K562 (cell line): ENCODE measurements around the gene DHDDS.

Experiments
- CBX1 ChIP-seq: sonication (generic); IDR thresholded peaks from 2 replicates; pipeline ENCODE4 v1.6.1; 2016; ENCODE audit warnings: antibody characterized with exemption, low read depth, mild to moderate bottlenecking
- E2F1 ChIP-seq: sonication (generic); formaldehyde crosslinking; IDR thresholded peaks from 2 replicates; pipeline ENCODE4 v1.8.1; 2023; ENCODE audit warnings: mild to moderate bottlenecking, missing genetic modification reagents, moderate library complexity
- ZBTB33 ChIP-seq: sonication (generic); formaldehyde crosslinking; IDR thresholded peaks from 2 replicates; pipeline ENCODE4 v1.8.1; 2023; ENCODE audit warnings: mild to moderate bottlenecking, missing genetic modification reagents

GRCh38 chr1:26387447-26387846 lies 44.7 kb upstream of the DHDDS start:
- no peak for TF ChIP-seq ZBTB33 (CRISPR knock-in tag)
- TF ChIP-seq E2F1 (CRISPR knock-in tag) = no peak
- no peak for TF ChIP-seq CBX1
